ENCODE measurements around the gene FCRL3. TPM values are rescaled to one million over a fixed set of nuclear protein-coding genes. Genes with fewer than 3 reads are reported as not detected.
A peak's percentile ranks its signal among the peaks of the same experiment; 100 is the strongest.

Gene FCRL3
- total and polyA plus RNA-seq, 2 of the 8 experiments (the other 6 are each of a cell fraction or from before 2014, with no cell fraction given), result not detected

DNA sequence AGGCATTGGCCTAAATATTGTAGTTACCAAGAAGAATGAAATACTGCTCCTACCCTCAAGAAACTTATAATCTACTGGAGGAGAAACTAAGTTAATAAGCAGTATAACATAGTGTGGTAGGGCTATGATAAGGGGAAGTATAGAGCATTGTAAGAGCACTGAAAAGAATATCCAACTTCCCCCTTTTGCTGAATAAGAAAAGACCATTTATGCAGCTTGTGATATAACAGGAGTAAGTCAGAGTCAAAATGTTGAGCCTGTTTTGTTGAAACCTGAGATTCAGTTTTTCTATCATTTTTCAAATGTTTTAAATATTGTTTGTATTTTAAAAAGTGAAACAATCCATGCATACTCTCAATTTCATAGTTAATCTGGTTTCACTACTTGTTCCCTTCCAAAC, 54.4 kb downstream of the FCRL3 start:
- Histone ChIP-seq H3K4me3 (ENCODE audit: extremely low read depth in 1 of 4, insufficient read depth in 2 of 4, low read depth in 3 of 4, low read length in 4 of 4) (no peak overlapping the region), H3K27ac (ENCODE audit: low read depth, low read length) (no peak overlapping the region), H3K56ac (replicated peaks; ENCODE audit: insufficient read length, low read depth, low read length) (no peak overlapping the region), H4K8ac (ENCODE audit: extremely low read depth, insufficient read depth, low read length) (no peak overlapping the region), H3K14ac (ENCODE audit: insufficient read length) (no peak overlapping the region), H3K9me3 (ENCODE audit: insufficient read depth in 2 of 2, low read depth in 1 of 2, low read length in 1 of 2) (no peaks in the 10 kb centered on the region), H3K23ac (ENCODE audit: insufficient read length) (no peak overlapping the region), H2BK5ac (ENCODE audit: low read depth, low read length) (no peak overlapping the region), H3K27me3 (replicated peaks in 1 of 4; ENCODE audit: control insufficient read depth in 3 of 4, extremely low read depth in 1 of 4, insufficient read depth in 3 of 4, low read length in 3 of 4) (no peaks in the 10 kb centered on the region; a peak in 1 of 7 replicates), H2AFZ (ENCODE audit: low read length) (0 out of 2 replicates have a peak overlapping the region, but pooled peaks have one; percentile 75), H2BK120ac (replicated peaks; ENCODE audit: low read depth, low read length) (no peak overlapping the region), H4K91ac (replicated peaks; ENCODE audit: insufficient read length, low read length) (no peak overlapping the region), H2BK15ac (ENCODE audit: low read length) (no peak overlapping the region), H3K4ac (replicated peaks; ENCODE audit: insufficient read length, low read depth, low read length) (no peak overlapping the region), H3K9ac (replicated peaks in 1 of 4; ENCODE audit: extremely low read depth in 1 of 4, low read depth in 3 of 4, low read length in 3 of 4) (no peak overlapping the region), H3K4me2 (ENCODE audit: insufficient read depth in 1 of 2, low read depth in 2 of 2, low read length in 2 of 2) (no peak overlapping the region), H3K18ac (ENCODE audit: extremely low read depth, low read length) (no peak overlapping the region), H3K79me2 (ENCODE audit: control insufficient read depth in 1 of 2, insufficient read depth in 2 of 2, low read length in 2 of 2) (no peaks in the 10 kb centered on the region), H4K5ac (ENCODE audit: insufficient read length, low read depth, low read length) (no peak overlapping the region), H2AK5ac (ENCODE audit: low read depth, low read length) (no peak overlapping the region), H2BK12ac (ENCODE audit: low read depth, low read length) (no peak overlapping the region), H4K20me1 (replicated peaks in 1 of 2; ENCODE audit: control insufficient read depth in 1 of 2, insufficient read depth in 2 of 2, low read length in 2 of 2) (no peaks in the 10 kb centered on the region), H2BK20ac (ENCODE audit: low read length) (no peak overlapping the region), H3K4me1 (replicated peaks in 1 of 4; ENCODE audit: control insufficient read depth in 3 of 4, insufficient read depth in 4 of 4, low read length in 3 of 4) (peaks cover 0 to under 1% (median under 1%) of the 10 kb centered on the region in 4 experiments; a peak in 2 of 7 replicates), H3K36me3 (ENCODE audit: control insufficient read depth in 2 of 4, insufficient read depth in 4 of 4, low read length in 3 of 4) (no peaks in the 10 kb centered on the region), H3K23me2 (ENCODE audit: low read depth, low read length) (no peaks in the 10 kb centered on the region; the same call in 1 of the 2 replicates), H3K79me1 (ENCODE audit: low read depth, low read length) (no peaks in the 10 kb centered on the region)
- TF ChIP-seq, protein P1, sequence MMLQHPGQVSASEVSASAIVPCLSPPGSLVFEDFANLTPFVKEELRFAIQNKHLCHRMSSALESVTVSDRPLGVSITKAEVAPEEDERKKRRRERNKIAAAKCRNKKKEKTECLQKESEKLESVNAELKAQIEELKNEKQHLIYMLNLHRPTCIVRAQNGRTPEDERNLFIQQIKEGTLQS (IDR thresholded peaks at IDR 0.05; ENCODE audit: insufficient read depth, low read depth, low read length), result no peak
- TF ChIP-seq MAFK (IDR thresholded peaks at IDR 0.05; ENCODE audit: low read depth, low read length) (no peak), BRCA1 (IDR thresholded peaks at IDR 0.05; ENCODE audit: low read depth, low read length) (no peak), SP4 (IDR thresholded peaks at IDR 0.05; ENCODE audit: low read length) (no peak), RNF2 (IDR thresholded peaks at IDR 0.05; ENCODE audit: borderline replicate concordance, low read depth, low read length, missing control alignments, poor library complexity, severe bottlenecking) (no peak), JUN (IDR thresholded peaks at IDR 0.05; ENCODE audit: low read depth, low read length) (no peak), CTBP2 (IDR thresholded peaks at IDR 0.05; ENCODE audit: borderline replicate concordance, insufficient read depth, insufficient read length, low read length) (no peak), POLR2A (IDR thresholded peaks at IDR 0.05; ENCODE audit: control extremely low read depth in 1 of 2, low read depth in 2 of 2, low read length in 2 of 2) (no peak), KDM5A (IDR thresholded peaks at IDR 0.05; ENCODE audit: low read length) (no peak), BCL11A (IDR thresholded peaks at IDR 0.05; ENCODE audit: low read depth in 2 of 2, low read length in 2 of 2) (no peak), EP300 (IDR thresholded peaks at IDR 0.05; ENCODE audit: borderline replicate concordance in 1 of 2, low read depth in 2 of 2, low read length in 2 of 2) (no peak), RFX5 (IDR thresholded peaks at IDR 0.05; ENCODE audit: borderline replicate concordance, low read depth, low read length) (no peak), SP1 (IDR thresholded peaks at IDR 0.05; ENCODE audit: low read depth, low read length) (no peak), CHD2 (IDR thresholded peaks at IDR 0.05; ENCODE audit: low read length) (no peak)
- no peak for DNase-seq (ENCODE audit: low read depth in 1 of 2, low spot score in 2 of 2)
- no peak for FAIRE-seq
- POLR2A ChIA-PET (ENCODE audit: partially characterized antibody), result no interaction called here
- CTCF ChIA-PET (ENCODE audit: partially characterized antibody), result no interaction called here
